Peyer's patch (tissue), 4 donors: ENCODE measurements around the gene ZNF391.

Experiments
- POLR2A ChIP-seq, 2 donors: fragments of 450-650 bp; IDR thresholded peaks; one replicate each; pipeline ENCODE4 v1.5.1; 2017; ENCODE audit warnings: antibody characterized with exemption in 2 of 2, mild to moderate bottlenecking in 2 of 2, moderate library complexity in 2 of 2
- TF ChIP-seq, protein P1 (sequence below), 6 experiments: fragments of 450-650 bp in 4 of 6; fragments of 200-600 bp in 2 of 6; sonication (generic) in 1 of 6; IDR thresholded peaks; one replicate each; pipeline ENCODE4 v1.5.1; 2017 to 2019; ENCODE audit warnings: antibody characterized with exemption in 6 of 6, mild to moderate bottlenecking in 3 of 6, moderate library complexity in 1 of 6

DNA sequence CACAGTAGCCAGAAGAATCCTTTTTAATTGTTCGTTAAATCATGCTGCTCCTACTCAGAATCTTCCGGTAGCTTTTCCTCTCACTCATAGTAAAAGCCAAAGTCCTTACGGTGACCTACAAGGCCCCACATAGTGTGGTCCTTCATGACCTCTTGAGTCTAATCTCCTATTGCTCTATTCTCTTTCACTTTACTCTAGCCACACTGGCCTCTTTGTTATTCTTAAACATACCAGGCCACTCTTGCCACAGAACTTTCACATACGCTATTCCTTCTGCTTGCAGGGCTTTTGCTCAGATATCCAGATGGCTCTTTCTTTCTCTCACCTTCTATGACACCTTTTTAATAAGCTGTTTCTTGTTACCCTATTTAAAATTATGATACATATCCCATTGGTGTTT, 25.7 kb downstream of the ZNF391 start:
- TF ChIP-seq, protein P1, sequence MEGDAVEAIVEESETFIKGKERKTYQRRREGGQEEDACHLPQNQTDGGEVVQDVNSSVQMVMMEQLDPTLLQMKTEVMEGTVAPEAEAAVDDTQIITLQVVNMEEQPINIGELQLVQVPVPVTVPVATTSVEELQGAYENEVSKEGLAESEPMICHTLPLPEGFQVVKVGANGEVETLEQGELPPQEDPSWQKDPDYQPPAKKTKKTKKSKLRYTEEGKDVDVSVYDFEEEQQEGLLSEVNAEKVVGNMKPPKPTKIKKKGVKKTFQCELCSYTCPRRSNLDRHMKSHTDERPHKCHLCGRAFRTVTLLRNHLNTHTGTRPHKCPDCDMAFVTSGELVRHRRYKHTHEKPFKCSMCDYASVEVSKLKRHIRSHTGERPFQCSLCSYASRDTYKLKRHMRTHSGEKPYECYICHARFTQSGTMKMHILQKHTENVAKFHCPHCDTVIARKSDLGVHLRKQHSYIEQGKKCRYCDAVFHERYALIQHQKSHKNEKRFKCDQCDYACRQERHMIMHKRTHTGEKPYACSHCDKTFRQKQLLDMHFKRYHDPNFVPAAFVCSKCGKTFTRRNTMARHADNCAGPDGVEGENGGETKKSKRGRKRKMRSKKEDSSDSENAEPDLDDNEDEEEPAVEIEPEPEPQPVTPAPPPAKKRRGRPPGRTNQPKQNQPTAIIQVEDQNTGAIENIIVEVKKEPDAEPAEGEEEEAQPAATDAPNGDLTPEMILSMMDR (IDR thresholded peaks at IDR 0.05), result no peak
- TF ChIP-seq POLR2A (IDR thresholded peaks at IDR 0.05), result no peak
